HG02798 (cell line): ENCODE data around the gene DIS3L.
"Not testable (repeated sequence)": the region's sequence is repeated elsewhere in the genome, so short reads cannot be mapped to it uniquely, and the experiment has no call there.

Source experiments
- ATAC-seq: cut with Tn5 transposase; IDR thresholded peaks from one replicate; pipeline ENCODE4 v1.9.1; 2021; ENCODE audit warnings: mild to moderate bottlenecking; ENCODE audit not compliant: unreplicated experiment, poor library complexity

Gene DIS3L

GRCh38 chr15:66293419-66294156 is at the start of gene DIS3L:
Gene DIS3L (plus strand): TSS chr15:66293568. CDS start chr15:66293597, 29 bp downstream.
- ATAC-seq = peak; percentile 76

DNA sequence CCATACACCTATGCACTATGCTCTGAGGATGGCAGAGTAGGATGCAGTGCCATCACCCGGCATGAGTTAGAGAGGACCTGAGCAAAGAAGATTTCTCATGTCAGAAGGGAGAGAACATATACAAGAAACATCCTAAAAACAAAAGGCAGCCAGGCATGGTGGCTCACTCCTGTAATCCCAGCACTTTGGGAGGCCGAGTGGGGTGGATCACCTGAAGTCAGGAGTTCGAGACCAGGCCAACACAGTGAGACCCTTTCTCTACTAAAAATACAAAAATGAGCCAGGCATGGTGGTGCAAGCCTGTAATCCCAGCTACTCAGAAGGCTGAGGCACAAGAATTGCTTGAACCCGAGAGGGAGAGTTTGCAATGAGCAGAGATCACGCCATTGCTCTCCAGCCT is 47.5 kb upstream of the DIS3L start:
- ATAC-seq = not testable (repeated sequence)

- ATAC-seq = no peak
Observed at GRCh38 chr15:66246937-66247336, 46.4 kb upstream of the DIS3L start.

DNA sequence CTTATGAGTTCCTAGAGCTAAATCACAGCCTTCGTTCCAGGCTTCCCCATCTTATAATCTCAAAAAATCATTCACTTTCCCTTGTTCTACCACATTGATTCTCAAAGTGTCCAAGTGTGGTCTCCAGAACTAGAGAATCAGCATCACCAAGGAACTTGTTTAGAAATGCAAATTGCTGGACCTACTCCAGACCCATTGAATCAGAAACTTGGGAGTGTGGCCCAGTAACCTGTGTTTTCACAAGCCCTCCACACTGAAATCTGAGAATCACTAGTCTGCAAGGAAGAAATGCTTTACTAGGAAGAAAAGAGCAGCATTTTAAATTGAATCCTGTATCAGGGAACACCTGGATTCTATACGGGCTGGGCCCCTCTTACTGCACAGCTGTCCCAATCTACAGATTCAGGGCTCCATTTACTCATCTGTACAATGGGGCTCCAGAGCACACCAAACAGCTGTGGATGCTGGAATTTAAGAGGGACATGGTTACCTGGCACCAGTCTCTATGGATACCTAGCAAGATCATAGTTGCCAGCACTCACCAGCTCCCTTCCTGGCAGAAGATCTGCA is 43.7 kb upstream of the DIS3L start:
- no peak for ATAC-seq

GRCh38 chr15:66251065-66251789 is 42.1 kb upstream of the DIS3L start:
- ATAC-seq = no peak

GRCh38 chr15:66251790-66252684 is 41.3 kb upstream of the DIS3L start:
- ATAC-seq = no peak

DNA sequence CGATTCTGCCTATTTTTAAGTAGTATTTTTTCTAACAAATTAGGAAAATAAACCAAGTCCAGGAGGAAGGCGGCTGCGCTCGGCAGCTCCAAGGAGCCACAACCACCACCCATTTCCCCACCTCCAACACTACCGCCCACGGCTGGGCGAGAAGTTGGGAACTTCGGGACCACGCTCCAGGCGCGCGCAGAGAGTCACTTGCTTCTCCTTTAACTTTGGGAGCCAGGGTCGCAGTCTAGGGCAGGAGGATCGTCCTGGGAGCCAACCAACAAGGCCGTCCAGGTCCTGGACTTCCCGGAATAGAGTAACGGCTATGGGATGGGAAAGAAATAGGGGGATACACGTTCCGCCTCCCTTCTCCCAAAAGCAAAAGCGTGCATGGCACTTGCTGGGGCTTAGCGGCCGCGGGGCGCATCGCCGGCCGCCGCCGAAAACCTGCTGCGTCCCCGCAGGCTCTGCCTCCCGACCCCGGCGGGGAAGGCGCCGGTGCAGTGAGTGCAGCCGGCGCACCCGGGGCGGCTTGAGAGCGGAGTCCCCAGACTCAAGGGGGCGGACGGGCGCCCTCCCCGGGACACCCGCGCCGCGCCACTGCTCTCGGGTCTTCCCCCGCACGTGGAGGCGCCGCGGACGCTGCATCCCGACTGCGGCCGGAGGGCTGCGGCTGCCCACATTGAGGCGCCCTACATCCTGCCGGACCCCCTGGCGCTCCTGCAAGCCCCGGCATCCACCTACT is 40.5 kb upstream of the DIS3L start:
- no peak for ATAC-seq

GRCh38 chr15:66253418-66254088 is 39.8 kb upstream of the DIS3L start, which contains the start of gene MEGF11:
Gene MEGF11 (minus strand): TSS chr15:66253750. CDS start chr15:66128403, 125,347 bp downstream.
- ATAC-seq = no peak

- ATAC-seq = no peak
Observed at GRCh38 chr15:66254089-66254950, 39.0 kb upstream of the DIS3L start.

DNA sequence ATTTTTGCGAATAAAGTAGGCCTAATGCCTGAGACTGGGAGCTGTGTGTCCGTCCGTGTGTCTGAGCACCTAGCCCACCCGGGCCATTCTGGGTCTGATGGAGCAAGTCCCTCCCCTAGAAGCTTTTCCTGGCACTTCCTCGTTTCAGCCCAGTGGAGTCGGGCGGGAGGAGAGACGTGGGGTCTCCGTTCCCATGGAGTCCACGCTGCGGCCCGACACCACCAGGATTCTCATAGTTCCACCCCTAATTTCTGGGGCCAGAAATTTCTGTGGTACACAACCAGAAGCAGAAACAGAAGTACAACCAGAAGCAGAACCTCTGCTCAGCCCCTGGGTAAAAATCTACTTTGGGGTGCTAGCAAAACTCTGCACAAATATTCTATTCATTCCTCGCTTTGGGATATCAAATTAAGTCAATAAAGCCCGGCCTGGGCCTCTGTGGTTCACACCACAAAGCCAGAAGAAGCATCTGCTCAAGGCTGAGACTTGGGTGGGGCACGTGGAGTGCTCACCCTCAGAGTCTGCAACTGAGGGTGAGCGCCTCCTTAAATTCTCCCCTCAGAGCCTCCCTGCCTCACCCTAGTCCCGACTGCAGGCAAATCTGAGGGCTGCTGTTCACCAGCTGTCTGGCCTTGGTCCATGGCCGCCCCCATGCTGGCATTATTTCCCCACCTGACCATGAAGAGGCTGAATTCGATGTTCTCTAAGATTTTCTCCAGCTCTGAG is 38.3 kb upstream of the DIS3L start:
- ATAC-seq = no peak

DNA sequence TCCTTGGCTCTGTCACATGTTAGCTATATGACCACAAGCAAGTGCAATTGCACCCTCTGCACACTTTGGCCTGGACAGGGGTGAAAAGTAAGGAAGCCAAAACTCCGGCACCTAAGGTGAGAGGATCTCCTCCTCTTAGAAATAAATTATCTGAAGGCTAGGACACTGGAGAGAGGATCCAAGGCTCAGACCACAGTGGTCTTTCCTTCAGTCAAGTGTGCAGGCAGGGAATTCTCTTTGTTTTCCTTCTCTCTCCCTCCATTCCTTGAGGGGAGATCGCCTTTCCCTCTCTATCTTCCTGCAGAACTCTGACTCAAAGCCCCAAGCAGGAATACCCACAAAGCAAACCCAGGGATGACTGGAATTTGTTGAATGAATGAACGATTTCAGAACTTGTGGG is 36.7 kb upstream of the DIS3L start:
- ATAC-seq = no peak

- no peak for ATAC-seq
Observed at GRCh38 chr15:66261056-66261455, 32.3 kb upstream of the DIS3L start.

- ATAC-seq = not testable (repeated sequence)
Observed at GRCh38 chr15:66262837-66263236, 30.5 kb upstream of the DIS3L start.

DNA sequence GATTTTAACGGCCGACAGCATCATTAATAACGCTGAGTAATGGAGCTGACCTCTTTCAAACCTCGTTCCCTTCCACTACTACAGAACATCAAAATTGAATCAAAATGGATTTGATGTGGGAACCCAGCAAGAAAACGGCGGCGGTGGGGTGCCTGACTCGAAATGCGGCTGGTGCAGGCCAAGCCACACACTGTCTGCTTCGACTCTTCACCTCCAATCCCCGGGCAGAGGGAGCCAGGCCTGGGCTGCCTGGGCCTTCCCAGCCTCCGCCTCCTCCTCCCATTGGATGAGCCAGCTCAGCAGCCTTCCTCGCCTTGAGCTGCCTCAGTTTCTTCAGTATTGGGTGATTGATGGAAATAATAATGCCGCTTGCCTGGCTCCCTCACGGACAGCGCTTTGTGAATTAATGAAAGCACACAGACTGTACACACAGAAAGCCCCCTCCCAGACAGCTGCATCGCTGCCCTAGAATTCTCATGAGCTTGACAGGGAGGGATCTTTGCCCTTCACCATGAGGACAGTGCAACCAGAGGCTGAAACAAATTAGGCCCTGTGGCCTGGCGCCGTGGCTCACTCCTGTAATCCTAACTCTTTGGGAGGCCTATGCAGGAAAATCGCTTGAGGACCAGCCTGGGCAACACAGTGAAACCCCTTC is 28.4 kb upstream of the DIS3L start:
- ATAC-seq = no peak

DNA sequence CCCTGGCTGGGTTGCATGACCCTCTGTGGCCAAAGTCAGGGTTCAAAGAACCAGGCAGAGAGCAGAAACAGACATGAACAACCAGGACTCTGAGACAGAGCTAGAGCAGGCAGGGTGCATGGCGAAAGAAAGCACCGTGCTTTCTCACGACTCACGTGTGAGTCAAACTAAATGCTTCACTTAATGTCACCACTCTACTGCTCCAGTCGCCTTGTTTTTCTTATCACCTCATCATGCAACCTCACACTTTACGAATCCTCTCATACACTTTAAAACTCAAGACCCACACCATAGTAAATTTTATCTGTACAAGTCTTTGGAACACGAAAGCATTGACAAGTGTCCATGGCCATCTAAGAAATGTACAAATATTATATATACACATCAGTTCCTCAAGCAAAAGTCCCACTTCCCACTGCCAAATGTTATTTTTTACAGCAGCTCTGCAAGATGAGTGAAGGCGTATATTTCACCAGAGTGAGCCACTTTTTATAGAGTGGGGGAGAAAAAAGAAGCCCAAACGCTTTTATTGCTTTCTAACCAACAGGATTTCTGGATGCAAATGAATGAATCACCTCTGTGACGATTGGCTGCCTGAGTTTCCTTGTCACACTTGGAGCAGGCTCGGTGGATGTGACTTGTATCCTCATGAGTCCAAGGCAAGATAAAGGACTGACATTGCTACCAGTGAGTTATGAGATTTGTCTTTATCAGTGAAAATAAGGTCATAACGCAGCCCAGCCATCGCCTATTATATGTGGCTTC is 23.9 kb upstream of the DIS3L start:
- ATAC-seq = no peak

DNA sequence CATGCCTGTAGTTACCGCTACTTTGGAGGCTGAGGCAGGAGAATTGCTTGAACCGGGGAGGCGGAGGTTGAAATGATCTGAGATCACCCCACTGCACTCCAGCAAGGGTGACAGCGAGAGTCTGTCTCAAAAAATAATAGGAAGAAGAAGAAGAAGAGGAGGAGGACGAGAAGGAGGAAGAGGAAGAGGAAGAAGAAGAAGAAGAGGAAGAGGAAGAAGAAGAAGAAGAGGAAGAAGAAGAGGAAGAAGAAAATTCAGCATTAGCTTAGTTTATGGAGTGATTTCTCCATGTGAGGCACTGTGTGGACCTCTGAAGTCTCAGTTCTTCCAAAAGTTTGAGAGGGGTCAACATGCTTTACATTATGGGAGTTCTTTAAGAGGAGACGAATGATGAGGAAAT is 22.4 kb upstream of the DIS3L start:
- ATAC-seq = no peak
